Measurements from ENCODE around the gene FBN2.

FBN2 gene

GRCh38 chr5:128241051-128241695 lies 296.9 kb downstream of the FBN2 start:
- DNase-seq, result peak; percentile 83

DNA sequence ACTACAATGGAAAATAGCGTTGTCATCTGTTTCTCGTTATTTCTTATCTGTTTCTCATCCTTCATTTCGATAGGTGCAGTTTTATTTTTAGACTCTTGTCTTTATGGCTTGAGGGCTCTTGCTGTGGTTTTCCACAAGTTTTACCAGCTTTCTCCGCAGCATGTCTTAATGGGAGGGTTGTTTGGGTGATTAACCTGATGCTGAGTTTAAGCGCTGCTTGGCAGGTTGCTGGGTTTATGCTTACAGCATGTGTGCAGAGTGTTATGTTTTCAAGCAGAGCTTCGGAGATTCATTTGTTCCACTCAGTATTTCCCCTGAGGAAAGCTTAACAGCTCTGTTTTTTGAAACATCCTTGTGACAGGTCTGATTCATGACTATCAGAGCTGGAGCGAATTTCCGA lies 300.5 kb downstream of the FBN2 start:
- peak; percentile 68 for DNase-seq

DNA sequence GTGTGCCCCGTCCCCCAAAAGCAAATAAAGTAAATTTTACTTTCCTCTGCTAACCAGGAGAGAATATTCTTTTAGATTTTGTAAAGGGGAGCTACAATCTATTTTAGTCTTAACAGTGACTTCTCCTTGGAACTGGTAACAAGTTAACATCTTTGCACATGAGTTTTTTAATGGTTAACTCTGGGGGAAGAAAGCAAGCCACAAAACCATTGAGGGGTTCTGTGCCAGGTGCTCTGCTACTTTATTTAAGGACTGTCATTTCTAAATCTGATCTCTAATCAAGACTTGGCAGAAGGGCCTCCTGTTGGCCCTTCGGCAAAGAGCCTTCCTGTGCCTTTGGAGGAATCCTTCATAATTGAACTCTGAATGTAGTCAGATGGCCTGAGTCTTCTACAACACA lies 301.0 kb downstream of the FBN2 start:
- no peak for DNase-seq

DNA sequence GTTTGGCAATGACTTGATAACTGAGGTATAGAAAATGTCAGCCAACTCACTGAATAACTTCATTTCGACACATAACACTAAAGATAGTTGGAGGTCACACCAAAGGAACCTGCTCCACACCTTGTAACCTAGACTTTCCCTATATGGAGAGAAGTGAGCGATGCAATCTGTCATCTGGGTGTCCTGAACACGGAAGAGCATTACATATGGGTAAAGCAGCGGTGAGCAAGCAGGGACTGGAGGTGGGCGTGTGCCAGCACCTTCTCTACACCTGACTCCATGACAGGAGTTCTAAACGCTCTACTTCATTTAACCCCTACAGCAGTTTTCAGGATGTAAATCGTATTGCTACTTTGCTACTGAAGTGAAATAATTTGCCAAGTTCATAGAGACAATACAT lies 301.7 kb downstream of the FBN2 start:
- no peak for DNase-seq

GRCh38 chr5:128234928-128235641 lies 303.0 kb downstream of the FBN2 start:
- no peak for DNase-seq

- peak; percentile 50 for DNase-seq
These were observed 309.5 kb downstream of the FBN2 start for GRCh38 chr5:128228521-128228920.

- peak; percentile 90 for DNase-seq
These were observed 310.0 kb downstream of the FBN2 start for GRCh38 chr5:128228008-128228407.

DNA sequence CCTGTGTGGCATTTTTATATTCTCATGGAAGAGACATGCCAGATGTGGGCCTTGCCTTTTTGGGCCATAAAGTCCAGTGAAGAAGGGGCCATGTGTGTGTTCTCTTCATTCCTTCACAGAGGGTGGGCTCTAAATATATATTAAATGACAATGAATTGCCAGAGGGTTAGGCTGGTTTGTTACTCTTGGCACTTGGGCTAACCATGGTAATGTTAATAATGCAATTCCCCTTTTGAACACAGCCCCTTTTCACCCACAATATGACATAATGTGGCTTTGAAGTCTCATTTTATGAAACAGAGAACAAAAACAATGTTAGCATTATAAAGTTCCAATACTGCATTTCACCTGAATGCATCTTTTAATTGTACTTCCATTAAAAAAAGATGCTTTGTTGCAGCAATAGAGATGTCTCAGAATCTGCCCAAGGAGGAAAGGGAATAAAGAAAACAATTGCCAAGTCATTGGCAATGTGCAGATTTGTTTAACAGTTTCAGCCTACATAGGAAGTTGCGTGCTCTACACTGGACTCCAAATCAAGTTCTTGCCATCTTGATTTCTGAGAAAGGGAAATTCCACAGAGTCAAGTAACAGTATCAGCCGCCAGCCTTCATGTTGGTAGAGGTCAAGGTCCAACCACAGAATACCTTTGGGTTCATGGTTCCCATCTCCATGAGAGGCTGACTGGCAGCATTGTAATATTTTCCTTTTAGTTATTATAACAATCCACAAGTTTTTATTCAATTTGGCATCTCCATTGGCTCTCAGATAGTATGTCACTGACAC lies 312.6 kb downstream of the FBN2 start:
- DNase-seq, result no peak

- DNase-seq, result no peak
These were observed 313.7 kb downstream of the FBN2 start for GRCh38 chr5:128224336-128224735.

- DNase-seq, result no peak
These were observed 317.2 kb downstream of the FBN2 start for GRCh38 chr5:128220841-128221240.

- DNase-seq, result peak; percentile 84
These were observed 321.0 kb downstream of the FBN2 start for GRCh38 chr5:128216860-128217531.

DNA sequence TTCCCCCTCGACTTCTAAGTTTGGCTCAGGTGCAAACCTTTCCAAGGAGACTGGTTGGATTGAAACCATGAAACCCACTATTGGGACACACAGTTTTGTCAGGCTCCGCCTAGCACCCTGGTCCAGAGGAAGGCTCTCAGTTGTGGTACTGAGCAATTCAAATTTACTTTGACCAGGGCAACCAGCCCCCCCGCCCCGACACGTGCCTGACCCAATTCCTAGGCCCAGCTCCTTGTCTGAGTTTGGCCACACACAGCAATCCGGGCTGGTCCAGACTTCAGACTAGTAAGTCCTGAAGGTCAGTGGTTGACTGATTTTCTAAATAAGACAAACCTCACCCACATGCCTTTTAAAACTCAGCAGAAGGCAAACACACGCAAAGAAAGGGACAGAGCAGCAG lies 321.8 kb downstream of the FBN2 start:
- no peak for DNase-seq

- DNase-seq, result no peak
These were observed 324.2 kb downstream of the FBN2 start for GRCh38 chr5:128213833-128214232.

DNA sequence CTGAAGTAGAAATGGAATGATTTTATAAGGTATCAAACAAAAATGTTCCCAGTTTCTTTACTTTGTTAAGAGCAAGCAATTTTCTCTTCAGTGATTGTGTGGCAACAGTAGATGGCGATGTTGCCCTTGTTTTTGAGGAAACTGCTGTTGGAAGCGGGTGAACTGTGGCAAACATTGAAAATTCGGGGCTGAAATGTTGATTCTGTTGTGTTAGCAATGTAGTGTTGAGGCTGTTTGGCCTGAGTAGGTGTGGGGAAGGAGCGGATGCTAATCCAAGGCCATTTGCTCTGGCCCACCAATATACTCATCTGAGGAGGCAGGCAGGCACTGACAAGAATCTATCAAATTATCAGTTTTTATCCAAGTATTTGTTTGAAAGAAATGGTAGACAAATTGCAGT lies 324.7 kb downstream of the FBN2 start:
- DNase-seq, result peak; percentile 66

DNA sequence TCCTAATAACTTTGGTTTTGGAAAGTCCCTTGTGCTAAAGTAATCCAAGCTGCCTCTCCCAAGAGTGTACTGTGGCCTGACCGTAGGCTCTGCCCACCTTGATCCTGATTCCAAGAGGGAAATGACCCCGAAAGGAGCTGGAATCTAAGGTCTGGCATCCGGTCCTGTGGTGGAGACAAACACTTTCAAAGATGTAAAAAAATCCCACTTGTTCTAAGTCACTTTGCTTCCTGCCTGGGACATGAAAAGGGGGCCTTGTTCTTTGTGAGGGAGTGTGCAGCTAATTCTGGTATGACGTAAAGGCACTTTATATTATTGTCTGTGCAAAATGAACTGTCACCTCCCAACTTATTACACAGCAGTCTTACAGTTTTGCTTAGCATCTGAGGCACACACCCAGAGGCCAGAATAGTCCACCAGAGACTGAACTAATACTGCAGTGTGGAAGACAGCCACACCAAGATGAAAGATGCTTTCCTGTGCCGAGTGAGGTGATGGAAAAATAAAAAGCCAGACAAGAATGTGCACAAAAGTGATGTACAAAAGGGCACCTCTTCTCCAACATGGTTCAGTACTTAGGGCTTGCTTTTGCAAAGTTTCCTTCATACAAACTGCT lies 325.7 kb downstream of the FBN2 start:
- DNase-seq, result no peak

GRCh38 chr5:128208436-128208835 lies 329.6 kb downstream of the FBN2 start:
- no peak for DNase-seq
